ENCODE data around the gene SOS1. TPM values are rescaled to one million over a fixed set of nuclear protein-coding genes. Genes with fewer than 3 reads are reported as not detected.

The SOS1 gene
- total and polyA plus RNA-seq, 2 donors (not counting 1 experiment from before 2014, with no cell fraction given) = 18.2 to 58.1 TPM

DNA sequence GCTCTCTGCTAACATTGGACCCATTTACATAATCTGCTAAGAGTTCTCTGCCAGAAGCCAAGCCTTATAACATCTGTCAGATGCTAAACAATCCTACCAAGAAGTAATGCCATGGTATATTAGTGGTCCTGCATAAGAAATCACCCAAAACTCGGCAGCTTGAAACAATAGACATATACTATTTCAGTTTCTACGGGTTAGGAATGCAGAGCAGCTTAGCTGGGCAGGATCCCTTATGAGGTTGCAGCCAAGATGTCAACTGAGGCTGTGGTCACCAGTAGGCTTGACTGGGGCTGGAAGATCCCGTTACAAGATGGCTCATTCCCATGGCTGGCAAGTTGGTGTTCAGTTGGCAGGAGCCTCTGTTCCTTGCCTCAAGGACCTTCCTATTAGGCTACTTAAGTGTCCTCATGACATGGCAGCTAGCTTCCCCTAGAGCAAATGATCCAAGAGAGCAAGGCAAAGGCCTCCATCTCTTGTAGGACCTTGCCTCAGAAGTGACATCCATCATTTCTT, 25.1 kb upstream of the SOS1 start:
- Histone ChIP-seq H4K20me1 (ENCODE audit: control insufficient read depth, insufficient read depth, low read length, poor library complexity, severe bottlenecking) (no peaks in the 10 kb centered on the region), H3K9ac (ENCODE audit: low read length) (no peak overlapping the region), H2AFZ (ENCODE audit: insufficient read depth, low read depth, low read length, poor library complexity, severe bottlenecking) (no peak overlapping the region), H3K79me2 (ENCODE audit: control insufficient read depth, insufficient read depth, low read length) (no peaks in the 10 kb centered on the region), H3K4me1 (ENCODE audit: control insufficient read depth in 2 of 2, insufficient read depth in 2 of 2, low read length in 2 of 2) (peaks cover 25 to 26% of the 10 kb centered on the region in 2 donors), H3K4me2 (replicated peaks; ENCODE audit: low read depth, low read length, poor library complexity, severe bottlenecking) (no peak overlapping the region), H3K9me3 (ENCODE audit: control extremely low read depth in 1 of 3, control insufficient read depth in 2 of 3, insufficient read depth in 1 of 3, low read length in 2 of 3) (peaks cover 0 to 3% (median 0%) of the 10 kb centered on the region in 3 donors), H3K36me3 (replicated peaks in 1 of 2; ENCODE audit: control extremely low read depth in 1 of 2, control insufficient read depth in 1 of 2, extremely low read depth in 1 of 2, insufficient read depth in 2 of 2, low read length in 1 of 2) (no peaks in the 10 kb centered on the region), H3K4me3 (ENCODE audit: control extremely low read depth in 1 of 5, extremely low read depth in 1 of 5, insufficient read depth in 1 of 5, low read depth in 2 of 5, low read length in 4 of 5) (no peak overlapping the region), H3K27ac (ENCODE audit: low read length in 2 of 2) (no peak overlapping the region), H3K27me3 (replicated peaks in 1 of 4; ENCODE audit: control extremely low read depth in 1 of 4, control insufficient read depth in 3 of 4, insufficient read depth in 4 of 4, low read length in 3 of 4) (no peaks in the 10 kb centered on the region)
- WGBS (ENCODE audit: insufficient coverage) = 89% methylated on average over 1 of the region's 3 CpGs
- peaks cover 29% of the 10 kb centered on the region for H3K4me1 Mint-ChIP-seq
- intact Hi-C loops (cut with micrococcal nuclease) = no loop called here
- no peak overlapping the region for H3K4me3 Mint-ChIP-seq
- H3K27ac Mint-ChIP-seq = no peak overlapping the region
- DNase-seq (no peak), ATAC-seq (ENCODE audit: low read depth) (no peak)
- H3K27me3 Mint-ChIP-seq = no peaks in the 10 kb centered on the region
- no peaks in the 10 kb centered on the region for H3K9me3 Mint-ChIP-seq (ENCODE audit: insufficient read depth)
- TF ChIP-seq, protein P1, sequence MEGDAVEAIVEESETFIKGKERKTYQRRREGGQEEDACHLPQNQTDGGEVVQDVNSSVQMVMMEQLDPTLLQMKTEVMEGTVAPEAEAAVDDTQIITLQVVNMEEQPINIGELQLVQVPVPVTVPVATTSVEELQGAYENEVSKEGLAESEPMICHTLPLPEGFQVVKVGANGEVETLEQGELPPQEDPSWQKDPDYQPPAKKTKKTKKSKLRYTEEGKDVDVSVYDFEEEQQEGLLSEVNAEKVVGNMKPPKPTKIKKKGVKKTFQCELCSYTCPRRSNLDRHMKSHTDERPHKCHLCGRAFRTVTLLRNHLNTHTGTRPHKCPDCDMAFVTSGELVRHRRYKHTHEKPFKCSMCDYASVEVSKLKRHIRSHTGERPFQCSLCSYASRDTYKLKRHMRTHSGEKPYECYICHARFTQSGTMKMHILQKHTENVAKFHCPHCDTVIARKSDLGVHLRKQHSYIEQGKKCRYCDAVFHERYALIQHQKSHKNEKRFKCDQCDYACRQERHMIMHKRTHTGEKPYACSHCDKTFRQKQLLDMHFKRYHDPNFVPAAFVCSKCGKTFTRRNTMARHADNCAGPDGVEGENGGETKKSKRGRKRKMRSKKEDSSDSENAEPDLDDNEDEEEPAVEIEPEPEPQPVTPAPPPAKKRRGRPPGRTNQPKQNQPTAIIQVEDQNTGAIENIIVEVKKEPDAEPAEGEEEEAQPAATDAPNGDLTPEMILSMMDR (IDR thresholded peaks at IDR 0.05) = no peak
- TF ChIP-seq EZH2 (IDR thresholded peaks at IDR 0.05; ENCODE audit: borderline replicate concordance, insufficient read depth, low read depth, low read length, poor library complexity, severe bottlenecking) = no peak
- ChIA-PET CTCF (interaction anchor here (0.7 kb wide), 2 partner anchors 81 to 1317 kb away, joined by 3 read pairs; no protein-coding TSS in a partner anchor), POLR2A (interaction anchor here (0.6 to 0.8 kb wide), 2 partner anchors 12 to 27 kb away, joined by 3 to 6 read pairs; no protein-coding TSS in a partner anchor)

- CTCF ChIA-PET = interaction anchor here (1.0 to 3.2 kb wide), 2 partner anchors 20 to 85 kb away, joined by 3 to 18 read pairs; no protein-coding TSS in a partner anchor
- intact Hi-C loops (cut with micrococcal nuclease) = loop anchor here (5.0 kb wide), 1 partner anchor 348 kb away; no protein-coding TSS in a partner anchor
These were observed 23.6 kb upstream of the SOS1 start for GRCh38 chr2:39144416-39144815.

More at GRCh38 chr2:39144416-39144815, 23.6 kb upstream of the SOS1 start:
- Histone ChIP-seq H3K79me2 (ENCODE audit: control insufficient read depth, insufficient read depth, low read length) (no peaks in the 10 kb centered on the region), H3K4me3 (ENCODE audit: control extremely low read depth in 1 of 5, extremely low read depth in 1 of 5, insufficient read depth in 1 of 5, low read depth in 2 of 5, low read length in 4 of 5) (no peak overlapping the region), H3K27me3 (replicated peaks in 1 of 4; ENCODE audit: control extremely low read depth in 1 of 4, control insufficient read depth in 3 of 4, insufficient read depth in 4 of 4, low read length in 3 of 4) (no peaks in the 10 kb centered on the region), H4K20me1 (ENCODE audit: control insufficient read depth, insufficient read depth, low read length, poor library complexity, severe bottlenecking) (no peaks in the 10 kb centered on the region), H3K36me3 (replicated peaks in 1 of 2; ENCODE audit: control extremely low read depth in 1 of 2, control insufficient read depth in 1 of 2, extremely low read depth in 1 of 2, insufficient read depth in 2 of 2, low read length in 1 of 2) (no peaks in the 10 kb centered on the region), H3K9me3 (ENCODE audit: control extremely low read depth in 1 of 3, control insufficient read depth in 2 of 3, insufficient read depth in 1 of 3, low read length in 2 of 3) (peaks cover 0 to 3% (median 0%) of the 10 kb centered on the region in 3 donors), H3K4me2 (replicated peaks; ENCODE audit: low read depth, low read length, poor library complexity, severe bottlenecking) (no peak overlapping the region), H3K9ac (ENCODE audit: low read length) (no peak overlapping the region), H3K27ac (ENCODE audit: low read length in 2 of 2) (no peak overlapping the region), H3K4me1 (ENCODE audit: control insufficient read depth in 2 of 2, insufficient read depth in 2 of 2, low read length in 2 of 2) (peaks cover 33 to 37% of the 10 kb centered on the region in 2 donors), H2AFZ (ENCODE audit: insufficient read depth, low read depth, low read length, poor library complexity, severe bottlenecking) (no peak overlapping the region)
- H3K27me3 Mint-ChIP-seq = no peaks in the 10 kb centered on the region
- H3K4me1 Mint-ChIP-seq = peaks cover 40% of the 10 kb centered on the region
- TF ChIP-seq EZH2 (IDR thresholded peaks at IDR 0.05; ENCODE audit: borderline replicate concordance, insufficient read depth, low read depth, low read length, poor library complexity, severe bottlenecking) = no peak
- TF ChIP-seq, protein P1 (IDR thresholded peaks at IDR 0.05) = no peak
- DNase-seq = no peak
- H3K27ac Mint-ChIP-seq = no peak overlapping the region
- no peak for ATAC-seq (ENCODE audit: low read depth)
- no peaks in the 10 kb centered on the region for H3K9me3 Mint-ChIP-seq (ENCODE audit: insufficient read depth)
- WGBS (ENCODE audit: insufficient coverage) = no CpG with 5 or more reads among the region's 5 CpGs
- POLR2A ChIA-PET = no interaction called here
- no peak overlapping the region for H3K4me3 Mint-ChIP-seq

Measured in B cell (primary cell).